Measurements from ENCODE around the gene IDNK. TPM values are rescaled to one million over a fixed set of nuclear protein-coding genes. Genes with fewer than 3 reads are reported as not detected.

IDNK gene
- total RNA-seq, 2 experiments from 2014 or later = 4.4 to 5.0 TPM

DNA sequence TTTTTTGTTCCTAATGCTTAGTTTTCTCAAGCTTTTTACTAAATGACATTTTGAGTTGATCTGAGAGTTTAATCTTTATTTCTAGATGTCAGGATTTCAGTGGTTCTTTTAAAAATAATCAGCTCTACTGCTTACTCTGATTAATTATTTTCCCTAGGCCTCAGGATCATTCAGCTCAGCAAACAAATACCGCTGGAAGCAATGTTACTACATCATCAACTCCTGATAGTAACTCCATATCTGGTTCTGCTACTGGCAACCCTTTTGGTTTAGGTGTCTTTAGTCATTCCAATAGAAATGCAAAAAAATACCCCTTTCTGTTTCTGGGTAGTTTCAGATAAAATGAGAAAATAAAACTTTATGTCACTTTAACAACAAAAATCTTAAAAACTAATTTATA, 5.6 kb upstream of the IDNK start:
- CTCF ChIA-PET = no interaction called here
- Mint-ChIP-seq H3K4me1 (ENCODE audit: low read depth) (peaks cover 3% of the 10 kb centered on the region), H3K27ac (no peak overlapping the region), H3K27me3 (no peaks in the 10 kb centered on the region), H3K4me3 (no peak overlapping the region), H3K9me3 (peaks cover 3% of the 10 kb centered on the region), H3K36me3 (no peaks in the 10 kb centered on the region)
- POLR2A ChIA-PET = no interaction called here
- intact Hi-C loops (cut with micrococcal nuclease) = no loop called here
- DNase-seq = no peak

DNA sequence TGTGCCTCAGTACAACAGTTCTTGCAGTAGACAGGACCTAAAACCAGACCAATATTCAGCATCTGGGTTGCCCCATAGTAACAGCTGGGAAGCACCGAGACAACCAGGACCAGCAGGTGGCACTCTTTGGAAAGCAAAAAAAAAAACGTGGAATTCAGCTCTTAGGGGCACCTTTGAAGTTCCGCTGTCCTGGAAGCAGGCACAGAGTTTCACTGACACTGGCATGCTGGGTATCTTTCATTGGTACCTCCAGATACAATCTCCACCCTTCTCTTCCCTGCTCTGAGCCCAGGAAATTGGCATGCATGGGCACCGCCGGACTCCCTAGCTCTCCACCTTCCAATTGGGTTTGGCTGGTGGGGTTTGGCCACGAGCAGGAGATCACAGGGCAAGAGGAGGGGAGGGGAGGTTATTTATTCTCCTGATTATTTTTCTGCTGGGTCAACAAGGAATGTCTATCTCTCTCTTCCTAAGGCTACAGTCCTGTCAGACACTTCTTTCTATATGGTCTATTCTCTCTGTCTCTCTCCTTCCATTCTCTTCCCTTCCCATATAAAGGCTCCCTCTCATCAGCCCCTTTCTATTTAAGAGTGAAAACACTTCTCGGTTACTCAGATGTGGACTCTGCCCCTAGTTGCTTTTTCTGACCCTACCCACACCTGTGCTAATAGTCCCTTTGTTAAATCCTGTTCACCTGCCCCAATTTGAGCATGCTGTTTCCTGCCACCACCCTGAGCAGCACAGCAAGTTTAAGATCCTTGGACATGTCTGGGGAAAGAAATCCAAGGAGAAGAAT, 1.9 kb upstream of the IDNK start:
- CTCF ChIA-PET = interaction anchor here (0.6 to 3.0 kb wide), 18 partner anchors 9 to 640 kb away, joined by 3 to 41 read pairs (median 4); partner anchors contain the start of gene KIF27
- Mint-ChIP-seq H3K9me3 (no peaks in the 10 kb centered on the region), H3K27ac (no peak overlapping the region), H3K27me3 (no peaks in the 10 kb centered on the region), H3K4me1 (ENCODE audit: low read depth) (peaks cover 23% of the 10 kb centered on the region), H3K36me3 (peaks cover 2% of the 10 kb centered on the region), H3K4me3 (peak overlapping the region; percentile 27)
- POLR2A ChIA-PET = interaction anchor here (0.9 kb wide), 2 partner anchors 29 to 87 kb away, joined by 4 to 6 read pairs; partner anchors contain the start of gene UBQLN1
- peak; percentile 47 for DNase-seq
- intact Hi-C loops (cut with micrococcal nuclease) = loop anchor here (1.0 to 10.0 kb wide), 5 partner anchors 28 to 674 kb away; partner anchors contain the start of gene GKAP1

DNA sequence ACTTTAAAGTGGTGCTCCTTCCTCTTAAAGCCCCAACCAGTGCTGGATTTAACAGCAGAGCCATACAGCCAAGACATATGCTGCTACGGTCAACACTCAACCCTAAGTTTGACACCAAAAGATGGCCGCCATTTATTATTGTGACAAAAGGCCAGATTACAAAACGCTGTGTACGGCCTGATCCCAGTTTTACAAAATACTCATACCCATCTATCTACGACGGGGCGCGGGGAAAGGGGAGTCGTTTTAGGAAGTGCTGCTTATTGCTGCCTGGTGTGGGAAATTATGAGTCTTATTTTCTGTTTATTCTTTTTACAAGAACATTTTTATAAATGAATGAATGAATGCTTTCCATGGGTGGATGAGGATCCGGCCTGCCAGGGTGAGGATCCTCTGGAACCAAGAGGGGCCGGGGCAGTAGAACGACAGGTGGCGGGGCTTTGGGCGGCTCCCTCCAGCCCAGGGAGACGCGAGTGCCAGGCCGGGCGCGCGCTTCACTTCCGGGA, 457 bp upstream of the IDNK start:
- peaks cover 2% of the 10 kb centered on the region for H3K36me3 Mint-ChIP-seq
- DNase-seq = no peak
- CTCF ChIA-PET = interaction anchor here (1.1 to 2.5 kb wide), 6 partner anchors 27 to 672 kb away, joined by 3 to 12 read pairs (median 5); partner anchors contain the start of gene UBQLN1
- intact Hi-C loops (cut with micrococcal nuclease) = loop anchor here (1.0 to 10.0 kb wide), 4 partner anchors 192 to 672 kb away; partner anchors contain the start of genes GKAP1, HNRNPK and RMI1
- POLR2A ChIA-PET = interaction anchor here (0.6 to 3.3 kb wide), 4 partner anchors 9 to 299 kb away, joined by 3 to 24 read pairs (median 4); partner anchors contain the start of genes KIF27 and UBQLN1
- no peaks in the 10 kb centered on the region for H3K9me3 Mint-ChIP-seq
- no peaks in the 10 kb centered on the region for H3K27me3 Mint-ChIP-seq
- H3K27ac Mint-ChIP-seq = peak overlapping the region; percentile 93
- peaks cover 26% of the 10 kb centered on the region for H3K4me1 Mint-ChIP-seq (ENCODE audit: low read depth)
- peak overlapping the region; percentile 77 for H3K4me3 Mint-ChIP-seq

DNA sequence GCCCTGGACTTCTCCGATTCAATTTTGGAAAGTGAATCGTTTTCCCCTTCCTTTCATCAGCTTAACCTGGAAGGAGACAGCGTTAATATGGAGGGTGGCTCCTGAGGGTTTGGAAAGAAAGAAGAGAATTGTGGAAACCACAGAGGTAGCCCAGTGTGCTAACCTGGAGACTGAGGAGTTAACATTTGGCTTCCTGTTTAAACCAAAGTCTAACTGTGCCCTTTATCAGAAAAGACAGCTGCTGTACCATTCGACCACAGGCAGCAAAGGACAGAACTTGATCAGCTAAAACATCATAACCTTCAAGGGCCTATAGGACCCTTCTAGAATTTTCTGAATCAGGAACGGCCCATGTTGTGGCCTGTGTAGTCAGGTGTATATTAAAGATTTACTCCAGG, 735 bp downstream of the IDNK start:
- Mint-ChIP-seq H3K4me1 (ENCODE audit: low read depth) (peaks cover 26% of the 10 kb centered on the region), H3K27me3 (no peaks in the 10 kb centered on the region), H3K4me3 (peak overlapping the region; percentile 77), H3K36me3 (peaks cover 2% of the 10 kb centered on the region), H3K9me3 (no peaks in the 10 kb centered on the region), H3K27ac (peak overlapping the region; percentile 93)
- no peak for DNase-seq
- ChIA-PET POLR2A (interaction anchor here (0.6 to 3.3 kb wide), 3 partner anchors 9 to 297 kb away, joined by 4 to 24 read pairs (median 7); partner anchors contain the start of genes KIF27 and UBQLN1), CTCF (interaction anchor here (1.1 to 2.5 kb wide), 8 partner anchors 26 to 670 kb away, joined by 3 to 12 read pairs (median 4); partner anchors contain the start of gene UBQLN1)
- intact Hi-C loops (cut with micrococcal nuclease) = loop anchor here (1.0 to 10.0 kb wide), 5 partner anchors 85 to 671 kb away; partner anchors contain the start of genes GKAP1 and KIF27

DNA sequence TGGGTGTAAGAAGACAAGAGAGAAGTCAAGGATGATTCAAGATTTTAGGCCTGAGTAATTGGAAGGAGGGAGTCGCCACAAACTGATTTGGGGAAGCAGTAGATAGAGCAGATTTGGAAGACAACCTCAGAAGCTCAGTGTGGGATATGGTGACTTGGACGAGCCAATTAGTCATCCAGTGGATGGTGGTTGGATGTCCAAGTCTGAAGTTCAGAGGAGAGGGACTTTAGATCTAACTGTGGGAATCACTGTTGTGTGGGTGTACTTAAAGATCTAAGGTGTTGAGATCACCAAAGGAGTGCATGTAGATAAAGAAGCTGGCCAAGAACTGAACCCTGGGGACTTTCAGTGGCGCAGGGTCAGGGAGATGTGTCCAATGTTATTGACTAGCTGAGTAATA, 2.2 kb downstream of the IDNK start:
- Mint-ChIP-seq H3K4me1 (ENCODE audit: low read depth) (peaks cover 29% of the 10 kb centered on the region), H3K4me3 (no peak overlapping the region), H3K27me3 (no peaks in the 10 kb centered on the region), H3K9me3 (no peaks in the 10 kb centered on the region), H3K36me3 (peaks cover 13% of the 10 kb centered on the region), H3K27ac (peak overlapping the region; percentile 2)
- no peak for DNase-seq
- intact Hi-C loops (cut with micrococcal nuclease) = loop anchor here (10.0 kb wide), 3 partner anchors 190 to 670 kb away; partner anchors contain the start of gene GKAP1
- POLR2A ChIA-PET = interaction anchor here (1.1 to 3.3 kb wide), 2 partner anchors 83 to 355 kb away, joined by 3 to 24 read pairs; partner anchors contain the start of genes HNRNPK and UBQLN1
- CTCF ChIA-PET = interaction anchor here (0.9 to 2.5 kb wide), 2 partner anchors 12 to 24 kb away, joined by 3 to 12 read pairs; no protein-coding TSS in a partner anchor

DNA sequence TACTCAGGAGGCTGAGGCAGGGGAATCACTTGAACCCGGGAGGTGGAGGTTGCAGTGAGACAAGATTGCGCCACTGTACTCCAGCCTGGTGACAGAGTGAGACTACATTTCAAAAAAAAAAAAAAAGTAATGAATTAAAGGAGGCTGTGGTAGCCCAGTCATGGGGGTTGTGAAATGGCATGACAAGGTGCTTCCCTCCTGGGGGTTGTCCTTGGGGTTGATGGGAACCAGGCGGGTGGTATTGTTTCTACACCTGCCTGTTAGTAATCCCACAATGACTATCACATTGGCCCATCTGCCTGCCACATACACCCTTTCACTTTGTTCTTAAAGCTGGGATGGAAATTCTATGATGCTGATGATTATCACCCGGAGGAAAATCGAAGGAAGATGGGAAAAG, 5.6 kb downstream of the IDNK start:
- H3K36me3 Mint-ChIP-seq = peaks cover 13% of the 10 kb centered on the region
- ChIA-PET POLR2A (interaction anchor here (0.7 kb wide), 1 partner anchor 24 kb away, joined by 3 read pairs; no protein-coding TSS in a partner anchor), CTCF (interaction anchor here (3.3 kb wide), 1 partner anchor 8 kb away, joined by 12 read pairs; no protein-coding TSS in a partner anchor)
- no peak overlapping the region for H3K27ac Mint-ChIP-seq
- no peaks in the 10 kb centered on the region for H3K27me3 Mint-ChIP-seq
- DNase-seq = peak; percentile 22
- intact Hi-C loops (cut with micrococcal nuclease) = loop anchor here (10.0 kb wide), 3 partner anchors 186 to 666 kb away; partner anchors contain the start of gene GKAP1
- no peaks in the 10 kb centered on the region for H3K9me3 Mint-ChIP-seq
- H3K4me3 Mint-ChIP-seq = no peak overlapping the region
- peaks cover 25% of the 10 kb centered on the region for H3K4me1 Mint-ChIP-seq (ENCODE audit: low read depth)

DNA sequence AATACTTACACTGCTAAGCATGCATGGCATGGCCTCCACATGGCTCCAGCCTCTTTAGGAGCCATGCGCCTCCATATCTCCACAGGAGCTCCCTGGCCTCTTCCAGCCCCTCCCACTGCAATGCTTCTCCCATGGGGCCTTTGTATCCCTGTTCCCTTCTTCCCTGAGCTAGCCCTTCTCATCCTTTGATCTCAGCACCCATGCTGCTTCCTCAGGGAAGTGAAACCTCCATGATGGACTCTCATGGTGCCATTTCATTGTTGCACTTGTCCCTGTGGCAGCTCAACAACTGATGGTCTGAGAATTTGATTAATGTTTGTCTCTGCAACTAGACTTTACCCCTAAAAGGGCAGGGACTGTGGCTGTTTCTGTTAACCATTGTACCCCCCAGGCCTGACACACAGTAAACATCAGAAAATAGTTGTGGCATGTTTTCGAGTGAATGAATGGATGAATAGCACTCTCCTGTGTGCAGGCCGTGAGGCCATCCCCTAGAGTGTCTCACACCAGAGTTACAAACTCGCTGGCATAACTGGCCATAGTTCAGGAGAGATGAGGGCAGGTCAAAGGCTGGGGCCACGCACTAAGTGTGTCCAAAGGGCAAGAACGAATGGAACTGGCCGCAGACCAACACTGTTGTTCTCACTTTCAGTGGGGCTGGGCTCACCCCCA, 6.6 kb downstream of the IDNK start:
- CTCF ChIA-PET = interaction anchor here (1.2 to 3.3 kb wide), 2 partner anchors 9 to 19 kb away, joined by 3 to 12 read pairs; no protein-coding TSS in a partner anchor
- Mint-ChIP-seq H3K9me3 (no peaks in the 10 kb centered on the region), H3K27ac (no peak overlapping the region), H3K4me3 (no peak overlapping the region), H3K36me3 (peaks cover 11% of the 10 kb centered on the region), H3K4me1 (ENCODE audit: low read depth) (peaks cover 15% of the 10 kb centered on the region), H3K27me3 (no peaks in the 10 kb centered on the region)
- intact Hi-C loops (cut with micrococcal nuclease) = loop anchor here (10.0 kb wide), 3 partner anchors 185 to 665 kb away; partner anchors contain the start of gene GKAP1
- POLR2A ChIA-PET = interaction anchor here (1.0 kb wide), 1 partner anchor 78 kb away, joined by 3 read pairs; the partner anchor contains the start of gene UBQLN1
- no peak for DNase-seq

DNA sequence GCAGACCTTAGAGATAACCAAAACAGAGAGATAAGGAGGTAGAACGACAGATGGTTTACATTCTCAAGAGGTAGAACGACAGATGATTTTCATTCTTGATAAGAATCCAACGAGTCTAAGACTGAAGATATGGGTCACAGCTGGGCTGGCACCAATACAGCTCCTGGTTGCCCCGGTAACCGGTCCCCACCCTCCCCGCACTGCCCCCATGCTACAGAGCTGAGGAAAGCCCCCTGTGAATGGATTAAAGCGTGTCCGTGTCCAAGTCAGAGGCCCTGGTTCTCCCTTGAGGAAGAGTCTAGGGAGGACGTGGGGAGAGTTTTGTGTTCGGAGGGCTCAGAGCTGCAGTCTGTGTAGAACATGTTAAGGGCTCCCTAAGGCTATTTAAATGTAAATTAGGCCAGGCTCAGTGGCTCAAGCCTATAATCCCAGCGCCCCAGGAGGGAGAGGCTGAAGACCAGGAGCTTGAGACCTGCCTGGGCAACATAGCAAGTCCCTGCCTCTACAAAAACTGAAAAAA, 8.1 kb downstream of the IDNK start:
- POLR2A ChIA-PET = interaction anchor here (1.2 kb wide), 1 partner anchor 8 kb away, joined by 3 read pairs; the partner anchor contains the start of gene IDNK
- Mint-ChIP-seq H3K27me3 (no peaks in the 10 kb centered on the region), H3K4me3 (no peak overlapping the region), H3K27ac (no peak overlapping the region), H3K36me3 (peaks cover 11% of the 10 kb centered on the region), H3K4me1 (ENCODE audit: low read depth) (peaks cover 7% of the 10 kb centered on the region), H3K9me3 (no peaks in the 10 kb centered on the region)
- CTCF ChIA-PET = interaction anchor here (1.3 to 3.3 kb wide), 2 partner anchors 10 to 18 kb away, joined by 4 to 12 read pairs; no protein-coding TSS in a partner anchor
- intact Hi-C loops (cut with micrococcal nuclease) = no loop called here
- no peak for DNase-seq

DNA sequence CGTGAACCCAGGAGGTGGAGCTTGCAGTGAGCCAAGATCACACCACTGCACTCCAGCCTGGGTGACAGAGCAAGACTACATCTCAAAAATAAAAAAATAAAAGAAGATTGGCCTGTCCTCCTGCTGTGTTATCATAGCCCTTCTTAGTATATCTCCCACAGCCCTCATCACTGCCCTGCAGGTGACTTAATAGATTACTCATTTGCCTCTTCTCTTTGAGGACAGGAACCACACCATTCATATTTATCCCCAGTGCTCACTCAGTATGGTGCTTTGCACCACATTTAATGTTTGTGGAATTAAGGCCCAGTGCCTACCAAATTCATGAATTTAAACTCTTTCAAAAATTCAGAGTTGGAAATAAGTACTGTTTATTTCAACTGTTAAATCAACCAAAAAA, 10.3 kb downstream of the IDNK start:
- H3K4me3 Mint-ChIP-seq = no peak overlapping the region
- no peak overlapping the region for H3K27ac Mint-ChIP-seq
- ChIA-PET CTCF (interaction anchor here (1.3 to 1.6 kb wide), 2 partner anchors 12 to 16 kb away, joined by 4 to 9 read pairs; no protein-coding TSS in a partner anchor), POLR2A (interaction anchor here (0.7 kb wide), 1 partner anchor 9 kb away, joined by 4 read pairs; no protein-coding TSS in a partner anchor)
- H3K36me3 Mint-ChIP-seq = peaks cover 11% of the 10 kb centered on the region
- H3K4me1 Mint-ChIP-seq (ENCODE audit: low read depth) = peaks cover 4% of the 10 kb centered on the region
- no peaks in the 10 kb centered on the region for H3K27me3 Mint-ChIP-seq
- DNase-seq = no peak
- H3K9me3 Mint-ChIP-seq = no peaks in the 10 kb centered on the region
- intact Hi-C loops (cut with micrococcal nuclease) = no loop called here

DNA sequence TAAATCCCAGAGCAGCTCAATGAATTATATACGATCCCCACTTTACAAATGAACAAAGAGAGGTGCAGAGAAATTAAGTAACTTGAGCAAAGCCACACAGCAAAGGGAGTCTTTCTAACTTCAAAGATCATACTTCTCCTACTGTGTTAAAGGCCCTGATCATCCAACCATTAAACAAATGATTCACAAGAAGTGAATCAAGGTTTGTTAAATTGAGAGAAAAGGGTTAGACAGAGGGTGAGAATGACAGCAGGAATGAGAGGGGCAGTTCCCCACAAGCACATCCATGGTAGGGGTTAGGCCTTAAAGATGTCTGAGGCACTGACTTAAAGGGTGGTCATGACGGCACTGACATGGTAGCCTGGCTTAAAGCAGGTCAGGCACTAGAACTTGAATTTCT, 10.7 kb downstream of the IDNK start:
- Mint-ChIP-seq H3K27ac (no peak overlapping the region), H3K4me3 (no peak overlapping the region), H3K4me1 (ENCODE audit: low read depth) (peaks cover 4% of the 10 kb centered on the region), H3K9me3 (no peaks in the 10 kb centered on the region), H3K36me3 (peaks cover 11% of the 10 kb centered on the region), H3K27me3 (no peaks in the 10 kb centered on the region)
- ChIA-PET POLR2A (no interaction called here), CTCF (interaction anchor here (1.6 kb wide), 1 partner anchor 13 kb away, joined by 4 read pairs; no protein-coding TSS in a partner anchor)
- no peak for DNase-seq
- intact Hi-C loops (cut with micrococcal nuclease) = no loop called here

DNA sequence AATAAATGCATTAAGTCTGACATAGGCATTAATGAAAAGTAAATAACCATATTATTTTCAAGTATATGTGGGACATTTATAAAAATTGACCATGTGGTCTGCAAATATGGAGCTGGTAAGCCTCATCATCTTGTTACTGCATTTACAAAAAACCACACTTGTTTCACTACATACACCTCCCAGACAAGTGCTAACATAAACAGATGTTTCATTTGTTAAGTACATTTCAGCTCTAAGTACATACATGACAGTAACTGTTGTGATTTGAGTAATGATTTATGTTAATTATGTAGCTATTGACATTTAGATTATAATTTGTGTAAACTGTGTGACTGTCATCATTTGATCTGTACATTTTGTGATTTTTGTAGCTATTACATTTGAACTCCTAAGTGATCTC, 13.9 kb downstream of the IDNK start:
- Mint-ChIP-seq H3K36me3 (no peaks in the 10 kb centered on the region), H3K27me3 (no peaks in the 10 kb centered on the region), H3K9me3 (no peaks in the 10 kb centered on the region), H3K4me1 (ENCODE audit: low read depth) (no peaks in the 10 kb centered on the region), H3K27ac (no peak overlapping the region), H3K4me3 (no peak overlapping the region)
- ChIA-PET POLR2A (no interaction called here), CTCF (interaction anchor here (0.8 to 2.5 kb wide), 4 partner anchors 12 to 17 kb away, joined by 3 to 21 read pairs (median 4); no protein-coding TSS in a partner anchor)
- no peak for DNase-seq
- intact Hi-C loops (cut with micrococcal nuclease) = no loop called here

All from activated CD4-positive, alpha-beta memory T cell treated with anti-CD3 and anti-CD28 coated beads for 36 hours (primary cell).